Panc1 (cell line): ENCODE measurements around the gene RAB15. TPM values are rescaled to one million over a fixed set of nuclear protein-coding genes. Genes with fewer than 3 reads are reported as not detected.

Experiments used
- ATAC-seq: fragments of 200-7000 bp; cut with Tn5 transposase; 2 replicates; pipeline ENCODE4 v1.9.1; 2020; ENCODE audit warnings: mild to moderate bottlenecking, moderate library complexity
- BruUV-seq: library from RNA; stranded (reverse); fragments of 400-500 nt; replicated peaks from 2 replicates; lab custom pipeline; 2021; lab: Mats Ljungman, UMichigan
- CTCF ChIA-PET: fragments of 300-600 bp; sonication (Branson Sonifier 250); formaldehyde crosslinking; loops from one replicate; lab custom pipeline; 2022; ENCODE audit warnings: antibody characterized with exemption; lab: Charles Lee
- POLR2A ChIA-PET: fragments of 300-600 bp; sonication (Branson Sonifier 250); formaldehyde crosslinking; loops from one replicate; lab custom pipeline; 2022; ENCODE audit warnings: antibody characterized with exemption; lab: Charles Lee
- DNase-seq: peaks from one replicate; pipeline ENCODE4 v3.0.0-alpha.2; 2010; ENCODE audit warnings: low read depth, low spot score
- H3K27ac ChIP-seq: 2 replicates; pipeline ENCODE4 v1.5.1; 2011; ENCODE audit warnings: mild to moderate bottlenecking, low read length, inconsistent platforms
- H3K27me3 ChIP-seq: fragments of 200-500 bp; sonication (Bioruptor generic); 2 replicates; pipeline ENCODE4 v1.6.0; 2014; ENCODE audit warnings: low read length, inconsistent platforms; ENCODE audit not compliant: control insufficient read depth, insufficient read depth
- H3K36me3 ChIP-seq: fragments of 200-500 bp; sonication (Bioruptor generic); 2 replicates; pipeline ENCODE4 v1.5.1; 2014; ENCODE audit warnings: inconsistent platforms, mild to moderate bottlenecking, low read length, moderate library complexity; ENCODE audit not compliant: control insufficient read depth, insufficient read depth
- H3K4me1 ChIP-seq: 2 replicates; pipeline ENCODE4 v1.5.1; 2011; ENCODE audit warnings: inconsistent platforms, mild to moderate bottlenecking, low read length, moderate library complexity; ENCODE audit not compliant: control insufficient read depth, insufficient read depth
- H3K4me3 ChIP-seq, 2 experiments: 2 replicates each; pipeline ENCODE4 v1.5.1; 2011 to 2012; ENCODE audit warnings: low read depth in 2 of 2, low read length in 2 of 2, mild to moderate bottlenecking in 2 of 2, inconsistent platforms in 1 of 2, moderate library complexity in 1 of 2
- H3K9me3 ChIP-seq: fragments of 200-500 bp; sonication (Bioruptor generic); 2 replicates; pipeline ENCODE4 v1.5.1; 2014; ENCODE audit warnings: low read depth, mild to moderate bottlenecking, inconsistent platforms, low read length, moderate library complexity; ENCODE audit not compliant: control insufficient read depth, insufficient read depth
- CTCF ChIP-seq: fragments of 450-650 bp; IDR thresholded peaks from 2 replicates; pipeline ENCODE4 v1.5.1; 2017; ENCODE audit warnings: mild to moderate bottlenecking
- POLR2AphosphoS5 ChIP-seq: IDR thresholded peaks from 2 replicates; pipeline ENCODE4 v1.6.1; 2012; ENCODE audit warnings: mild to moderate bottlenecking, low read depth, low read length, moderate library complexity
- REST ChIP-seq, 2 experiments: IDR thresholded peaks; 2 replicates each; pipeline ENCODE4 v1.6.1; 2011 to 2012; ENCODE audit warnings: low read depth in 2 of 2, control low read depth in 1 of 2, low read length in 1 of 2, mild to moderate bottlenecking in 1 of 2, moderate library complexity in 1 of 2; ENCODE audit not compliant: insufficient read depth in 1 of 2
- SIN3A ChIP-seq: IDR thresholded peaks from 2 replicates; pipeline ENCODE4 v1.6.1; 2012; ENCODE audit warnings: low read depth, mild to moderate bottlenecking, low read length, moderate library complexity, borderline replicate concordance; ENCODE audit not compliant: insufficient read depth
- TCF7L2 ChIP-seq: IDR thresholded peaks from 2 replicates; pipeline ENCODE4 v1.6.1; 2011; ENCODE audit warnings: mild to moderate bottlenecking, low read depth, low read length, inconsistent platforms
- in situ Hi-C: cut with HindIII; loops from 2 replicates; pipeline ENCODE4 v1.10.0; 2016; ENCODE audit warnings: low sequenced_read_pairs, low pct_unique_long_range_greater_than_20kb
- intact Hi-C: fragments of 100-400 bp; cut with micrococcal nuclease; formaldehyde crosslinking; loops from one replicate; pipeline ENCODE4 v1.10.0; 2022; ENCODE audit not compliant: unreplicated experiment
- total RNA-seq: library from RNA; stranded (reverse); gene quantifications from one replicate; pipeline ENCODE4 v1.2.1, GENCODE V29; 2021; ENCODE audit not compliant: unreplicated experiment

Gene RAB15
- total RNA-seq, 1 experiment from 2014 or later: 6.0 TPM

GRCh38 chr14:64952598-64953309, 19.4 kb downstream of the RAB15 start:
- POLR2A ChIA-PET: no interaction called here
- no peaks in the 10 kb centered on the region for H3K27me3 ChIP-seq
- ATAC-seq (no peak), DNase-seq (no peak)
- no TSS peak for BruUV-seq
- H3K27ac ChIP-seq: no peak overlapping the region
- in situ Hi-C loops: no loop called here
- H3K9me3 ChIP-seq: no peaks in the 10 kb centered on the region
- CTCF ChIA-PET: no interaction called here
- intact Hi-C loops: no loop called here
- H3K4me1 ChIP-seq: no peaks in the 10 kb centered on the region
- TF ChIP-seq REST (IDR thresholded peaks at IDR 0.05; ENCODE audit: insufficient read depth in 1 of 2, low read depth in 2 of 2, low read length in 1 of 2) (no peak), POLR2AphosphoS5 (no peak), TCF7L2 (no peak), CTCF (no peak), SIN3A (no peak)
- no peak overlapping the region for H3K4me3 ChIP-seq
- H3K36me3 ChIP-seq: no peaks in the 10 kb centered on the region

GRCh38 chr14:64951724-64952123, 20.4 kb downstream of the RAB15 start:
- Histone ChIP-seq H3K4me1 (no peaks in the 10 kb centered on the region), H3K27me3 (no peaks in the 10 kb centered on the region), H3K36me3 (no peaks in the 10 kb centered on the region), H3K27ac (no peak overlapping the region), H3K4me3 (no peak overlapping the region), H3K9me3 (no peaks in the 10 kb centered on the region)
- ChIA-PET CTCF (no interaction called here), POLR2A (no interaction called here)
- TF ChIP-seq CTCF (no peak), POLR2AphosphoS5 (no peak)
- ATAC-seq (no peak), DNase-seq (no peak)
- intact Hi-C loops (no loop called here), in situ Hi-C loops (no loop called here)
- BruUV-seq: no TSS peak
